Measurements from ENCODE around the gene OR10H4. TPM values are rescaled to one million over a fixed set of nuclear protein-coding genes. Genes with fewer than 3 reads are reported as not detected.
A peak's percentile ranks its signal among the peaks of the same experiment; 100 is the strongest.

The OR10H4 gene
- total and polyA plus RNA-seq, 4 experiments from 2014 or later: not detected

DNA sequence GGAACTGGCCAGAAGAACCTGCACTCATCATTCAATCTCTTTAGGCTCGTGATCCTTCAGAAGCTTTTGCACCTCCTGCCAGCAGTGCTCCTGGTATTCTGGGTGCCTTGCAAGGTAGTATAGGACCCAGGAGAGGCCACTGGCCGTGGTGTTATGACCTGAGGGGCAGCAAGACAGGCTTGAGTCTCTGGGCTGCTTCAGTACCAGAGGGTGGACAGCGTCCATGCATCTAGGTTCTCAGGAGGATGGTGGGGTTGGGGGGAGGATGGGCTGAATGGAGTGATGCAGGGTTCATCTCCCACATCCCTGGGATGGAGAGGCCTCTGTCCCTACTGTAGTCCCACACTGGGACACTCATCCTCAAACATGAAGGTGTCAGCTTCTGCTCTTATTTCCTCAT is 41.1 kb downstream of the OR10H4 start:
- Mint-ChIP-seq H3K36me3 (no peaks in the 10 kb centered on the region), H3K27me3 (peaks cover 20% of the 10 kb centered on the region in 2 donors)
- intact Hi-C loops (cut with micrococcal nuclease): no loop called here

DNA sequence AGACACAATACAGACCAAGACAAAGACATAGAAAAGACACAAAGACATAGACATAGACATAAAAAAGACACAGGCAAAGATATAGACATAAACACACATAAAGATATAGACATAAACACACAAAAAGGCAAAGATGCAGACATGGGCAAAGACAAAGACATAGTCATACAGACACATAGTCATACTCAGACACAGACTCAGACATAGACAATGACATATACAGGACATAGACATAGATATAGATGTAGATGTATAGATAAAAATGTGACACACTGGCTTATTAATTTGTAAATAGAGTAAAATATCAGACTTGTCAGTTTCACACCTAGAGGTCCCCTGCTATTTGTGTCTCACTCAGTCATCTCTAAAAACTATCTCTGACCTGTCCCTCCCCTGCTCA is 42.8 kb downstream of the OR10H4 start:
- peaks cover 6% of the 10 kb centered on the region for H3K27me3 ChIP-seq (ENCODE audit: insufficient read depth, low read length)
- CTCF ChIA-PET (ENCODE audit: partially characterized antibody): no interaction called here
- H3K36me3 ChIP-seq (ENCODE audit: insufficient read depth, low read length): no peaks in the 10 kb centered on the region
- intact Hi-C loops (cut with micrococcal nuclease): no loop called here
- no peak for DNase-seq
- Mint-ChIP-seq H3K9me3 (peaks cover 0 to 14% (median 6%) of the 10 kb centered on the region in 8 donors), H3K4me3 (no peak overlapping the region), H3K27ac (no peak overlapping the region), H3K36me3 (no peaks in the 10 kb centered on the region), H3K27me3 (peaks cover 18 to 20% of the 10 kb centered on the region in 2 donors), H3K4me1 (peaks cover 0 to 5% (median 2%) of the 10 kb centered on the region in 4 donors)
- no peak overlapping the region for H3K27ac ChIP-seq (ENCODE audit: low read depth, low read length)
- POLR2A ChIA-PET (ENCODE audit: partially characterized antibody): no interaction called here
- H3K9me3 ChIP-seq (ENCODE audit: control insufficient read depth in 1 of 2, low read length in 2 of 2): no peaks in the 10 kb centered on the region
- H3K4me3 ChIP-seq (ENCODE audit: low read length in 2 of 2): no peak overlapping the region
- H3K4me1 ChIP-seq (ENCODE audit: insufficient read depth, low read length): no peaks in the 10 kb centered on the region

More for the DNA sequence above, 41.1 kb downstream of the OR10H4 start:
- no peak overlapping the region for H3K27ac ChIP-seq (ENCODE audit: low read depth, low read length)
- ChIA-PET POLR2A (ENCODE audit: partially characterized antibody) (no interaction called here), CTCF (ENCODE audit: partially characterized antibody) (no interaction called here)
- H3K36me3 ChIP-seq (ENCODE audit: insufficient read depth, low read length): no peaks in the 10 kb centered on the region
- Mint-ChIP-seq H3K27ac (no peak overlapping the region), H3K4me1 (peaks cover 0 to 9% (median 3%) of the 10 kb centered on the region in 4 donors), H3K4me3 (no peak overlapping the region), H3K9me3 (peaks cover 0 to 8% (median 6%) of the 10 kb centered on the region in 8 donors)
- no peaks in the 10 kb centered on the region for H3K9me3 ChIP-seq (ENCODE audit: control insufficient read depth in 1 of 2, low read length in 2 of 2)
- H3K27me3 ChIP-seq (ENCODE audit: insufficient read depth, low read length): peaks cover 6% of the 10 kb centered on the region
- H3K4me1 ChIP-seq (ENCODE audit: insufficient read depth, low read length): no peaks in the 10 kb centered on the region
- H3K4me3 ChIP-seq (ENCODE audit: low read length in 2 of 2): no peak overlapping the region
- no peak for DNase-seq

DNA sequence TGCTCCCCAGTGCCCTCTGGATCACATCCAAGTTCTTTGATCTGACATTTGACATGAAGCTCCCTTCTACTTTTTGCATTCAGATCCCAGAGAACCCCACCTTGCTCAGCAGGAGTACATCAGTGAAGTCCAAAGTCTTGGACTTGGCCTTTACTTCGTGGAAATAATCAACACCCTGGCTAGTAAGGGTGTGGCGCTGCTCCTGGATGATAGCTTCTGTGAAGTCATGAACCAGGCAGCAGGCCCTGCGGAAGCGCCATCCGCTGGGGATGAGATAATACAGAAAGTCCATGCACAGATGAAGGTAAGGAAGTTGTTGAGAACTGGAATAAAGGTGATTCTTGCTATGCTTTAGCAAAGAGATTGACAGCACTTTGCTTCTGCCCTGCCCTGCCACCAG is 43.2 kb downstream of the OR10H4 start:
- H3K4me1 Mint-ChIP-seq: peaks cover 0 to 1% (median under 1%) of the 10 kb centered on the region in 4 donors
- peaks cover 0 to 16% (median 5%) of the 10 kb centered on the region in 8 donors for H3K9me3 Mint-ChIP-seq
- POLR2A ChIA-PET (ENCODE audit: partially characterized antibody): no interaction called here
- Histone ChIP-seq H3K27ac (ENCODE audit: low read depth, low read length) (no peak overlapping the region), H3K9me3 (ENCODE audit: control insufficient read depth in 1 of 2, low read length in 2 of 2) (no peaks in the 10 kb centered on the region), H3K4me1 (ENCODE audit: insufficient read depth, low read length) (no peaks in the 10 kb centered on the region), H3K27me3 (ENCODE audit: insufficient read depth, low read length) (peaks cover 6% of the 10 kb centered on the region), H3K36me3 (ENCODE audit: insufficient read depth, low read length) (no peaks in the 10 kb centered on the region), H3K4me3 (ENCODE audit: low read length in 2 of 2) (no peak overlapping the region)
- intact Hi-C loops (cut with micrococcal nuclease): no loop called here
- peaks cover 18 to 20% of the 10 kb centered on the region in 2 donors for H3K27me3 Mint-ChIP-seq
- H3K36me3 Mint-ChIP-seq: no peaks in the 10 kb centered on the region
- H3K27ac Mint-ChIP-seq: no peak overlapping the region
- no peak for DNase-seq
- no peak overlapping the region for H3K4me3 Mint-ChIP-seq
- CTCF ChIA-PET (ENCODE audit: partially characterized antibody): no interaction called here

- Mint-ChIP-seq H3K4me3 (no peak overlapping the region), H3K4me1 (peaks cover 0 to 2% (median under 1%) of the 10 kb centered on the region in 4 donors), H3K9me3 (peaks cover 0 to 16% (median 5%) of the 10 kb centered on the region in 8 donors), H3K27ac (no peak overlapping the region), H3K36me3 (no peaks in the 10 kb centered on the region), H3K27me3 (peaks cover 10 to 15% of the 10 kb centered on the region in 2 donors)
- POLR2A ChIA-PET (ENCODE audit: partially characterized antibody): no interaction called here
- CTCF ChIA-PET (ENCODE audit: partially characterized antibody): no interaction called here
- Histone ChIP-seq H3K4me3 (ENCODE audit: low read length in 2 of 2) (no peak overlapping the region), H3K27ac (ENCODE audit: low read depth, low read length) (no peak overlapping the region), H3K27me3 (ENCODE audit: insufficient read depth, low read length) (peaks cover 6% of the 10 kb centered on the region), H3K36me3 (ENCODE audit: insufficient read depth, low read length) (no peaks in the 10 kb centered on the region), H3K4me1 (ENCODE audit: insufficient read depth, low read length) (no peaks in the 10 kb centered on the region), H3K9me3 (ENCODE audit: control insufficient read depth in 1 of 2, low read length in 2 of 2) (no peaks in the 10 kb centered on the region)
- intact Hi-C loops (cut with micrococcal nuclease): no loop called here
- DNase-seq: no peak
These were observed 46.7 kb downstream of the OR10H4 start for GRCh38 chr19:15995536-15995935.

DNA sequence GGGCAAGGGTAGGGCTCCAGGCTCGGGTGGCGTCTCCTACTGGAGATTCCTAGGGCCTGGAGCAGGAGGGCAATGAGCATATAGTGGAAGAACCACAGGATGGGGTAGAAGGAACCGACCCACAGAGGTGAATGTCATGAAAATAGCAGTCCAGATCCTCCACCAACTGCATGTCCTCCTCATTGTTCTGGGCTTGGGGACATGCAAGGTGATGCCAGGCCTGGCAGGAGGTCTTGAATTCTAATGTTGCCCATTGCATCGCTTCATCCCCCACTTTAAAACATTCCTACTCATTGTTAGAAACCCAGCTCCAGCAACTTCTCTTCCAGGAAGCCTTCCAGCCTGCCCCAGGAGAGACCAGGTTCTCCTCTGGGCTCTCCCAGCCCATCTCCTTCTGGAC is 49.4 kb downstream of the OR10H4 start:
- Histone ChIP-seq H3K9me3 (ENCODE audit: control insufficient read depth in 1 of 2, low read length in 2 of 2) (no peaks in the 10 kb centered on the region), H3K36me3 (ENCODE audit: insufficient read depth, low read length) (no peaks in the 10 kb centered on the region), H3K4me1 (ENCODE audit: insufficient read depth, low read length) (peaks cover 14% of the 10 kb centered on the region), H3K4me3 (ENCODE audit: low read length in 2 of 2) (no peak overlapping the region), H3K27me3 (ENCODE audit: insufficient read depth, low read length) (no peaks in the 10 kb centered on the region), H3K27ac (ENCODE audit: low read depth, low read length) (no peak overlapping the region)
- Mint-ChIP-seq H3K4me3 (no peak overlapping the region), H3K27me3 (peaks cover 0 to 3% of the 10 kb centered on the region in 2 donors), H3K36me3 (no peaks in the 10 kb centered on the region), H3K9me3 (peaks cover 0 to 8% (median 0%) of the 10 kb centered on the region in 8 donors), H3K27ac (peak overlapping the region in 1 of 7 donors; percentile 19), H3K4me1 (peaks cover 19 to 25% (median 22%) of the 10 kb centered on the region in 4 donors)
- CTCF ChIA-PET (ENCODE audit: partially characterized antibody): no interaction called here
- no peak for DNase-seq
- intact Hi-C loops (cut with micrococcal nuclease): no loop called here
- POLR2A ChIA-PET (ENCODE audit: partially characterized antibody): no interaction called here

Other genes starting within 250 kb of the OR10H4 start
- not detected for gene OR10H2, start 221.0 kb upstream of the OR10H4 start, total RNA-seq
- not detected for gene OR10H2, start 221.0 kb upstream of the OR10H4 start, polyA plus RNA-seq
- not detected for gene OR10H3, start 211.0 kb upstream of the OR10H4 start, total RNA-seq
- gene OR10H3, start 211.0 kb upstream of the OR10H4 start, polyA plus RNA-seq: not detected
- gene OR10H5, start 161.3 kb upstream of the OR10H4 start, total RNA-seq: not detected
- gene OR10H5, start 161.3 kb upstream of the OR10H4 start, polyA plus RNA-seq: not detected
- not detected for gene OR10H1, start 133.3 kb upstream of the OR10H4 start, total RNA-seq
- gene OR10H1, start 133.3 kb upstream of the OR10H4 start, polyA plus RNA-seq: not detected
- not detected for gene CYP4F2, start 50.9 kb upstream of the OR10H4 start, total RNA-seq
- not detected for gene CYP4F2, start 50.9 kb upstream of the OR10H4 start, polyA plus RNA-seq
- not detected for gene CYP4F11, start 14.5 kb upstream of the OR10H4 start, total RNA-seq
- gene CYP4F11, start 14.5 kb upstream of the OR10H4 start, polyA plus RNA-seq: not detected
- 10 to 100 TPM; 94.7 to 96.8 TPM for gene TPM4, start 127.5 kb downstream of the OR10H4 start, total RNA-seq
- gene TPM4, start 127.5 kb downstream of the OR10H4 start, polyA plus RNA-seq: 100 to 1,000 TPM in 1 of 2 donors, 10 to 100 TPM in 1; 76.7 to 134 TPM
- 10 to 100 TPM; 85.5 to 86.9 TPM for gene RAB8A, start 162.9 kb downstream of the OR10H4 start, total RNA-seq
- gene RAB8A, start 162.9 kb downstream of the OR10H4 start, polyA plus RNA-seq: 10 to 100 TPM; 83.9 to 96.8 TPM
- 10 to 100 TPM; 17.8 to 18.8 TPM for gene HSH2D, start 194.7 kb downstream of the OR10H4 start, total RNA-seq
- gene HSH2D, start 194.7 kb downstream of the OR10H4 start, polyA plus RNA-seq: 10 to 100 TPM in 1 of 2 donors, 1 to 10 TPM in 1; 5.5 to 12.6 TPM
- gene CIB3, start 224.5 kb downstream of the OR10H4 start, total RNA-seq: not detected
- gene CIB3, start 224.5 kb downstream of the OR10H4 start, polyA plus RNA-seq: not detected
- 10 to 100 TPM; 50.9 to 51.7 TPM for gene FAM32A, start 236.4 kb downstream of the OR10H4 start, total RNA-seq
- 100 to 1,000 TPM; 113 to 128 TPM for gene FAM32A, start 236.4 kb downstream of the OR10H4 start, polyA plus RNA-seq
- 100 to 1,000 TPM; 107 TPM for gene AP1M1, start 248.9 kb downstream of the OR10H4 start, total RNA-seq
- 100 to 1,000 TPM; 127 to 147 TPM for gene AP1M1, start 248.9 kb downstream of the OR10H4 start, polyA plus RNA-seq

Data from CD4-positive, alpha-beta memory T cell (primary cell).